ENCODE results near the gene SPDYE1.
A peak's percentile ranks its signal among the peaks of the same experiment; 100 is the strongest.

SPDYE1 gene

DNA sequence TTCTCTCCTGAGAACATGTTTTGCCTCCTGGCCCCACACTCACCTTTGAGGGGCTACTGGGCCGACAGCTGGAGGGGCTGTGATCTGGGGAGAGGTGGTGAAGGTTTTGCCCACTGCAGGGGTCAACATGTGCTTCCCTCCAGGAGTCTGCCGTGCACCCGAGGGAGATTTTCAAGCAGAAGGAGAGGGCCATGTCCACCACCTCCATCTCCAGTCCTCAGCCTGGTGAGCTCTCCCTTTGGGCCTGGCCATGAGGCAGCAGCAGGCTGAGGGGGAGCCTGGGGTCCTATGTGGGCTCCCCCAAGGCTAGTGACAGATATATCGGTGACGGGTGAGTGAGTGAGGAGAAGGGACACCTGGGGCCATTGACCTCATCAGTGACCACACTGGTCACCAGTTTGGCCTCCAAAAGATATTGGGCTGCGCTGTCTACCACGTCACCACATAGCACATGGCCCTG is 61.1 kb downstream of the SPDYE1 start:
- Histone ChIP-seq H3K79me2 (ENCODE audit: control insufficient read depth, low read length) (peaks cover 25% of the 10 kb centered on the region), H3K36me3 (ENCODE audit: control insufficient read depth, low read length) (peaks cover 87% of the 10 kb centered on the region), H3K27me3 (ENCODE audit: control insufficient read depth, low read length) (no peaks in the 10 kb centered on the region), H3K9me3 (ENCODE audit: control insufficient read depth, insufficient read depth, low read length) (no peaks in the 10 kb centered on the region), H4K20me1 (ENCODE audit: control insufficient read depth, insufficient read depth, low read depth, low read length) (peaks cover 5% of the 10 kb centered on the region; the same call in 1 of the 2 replicates), H3K9me2 (replicated peaks; ENCODE audit: control insufficient read depth, low read length) (no peaks in the 10 kb centered on the region), H3K4me3 (ENCODE audit: low read length) (peak overlapping the region; percentile 48), H3F3A (ENCODE audit: control insufficient read depth, insufficient read depth) (peaks cover 4% of the 10 kb centered on the region), H3K4me2 (ENCODE audit: low read length) (peak overlapping the region; percentile 61), H3K27ac (ENCODE audit: low read depth, low read length) (peak overlapping the region; percentile 74), H3K4me1 (ENCODE audit: control insufficient read depth, low read length) (peaks cover 39% of the 10 kb centered on the region)
- no peak for TF ChIP-seq EZH2phosphoT487 (IDR thresholded peaks at IDR 0.05; ENCODE audit: borderline replicate concordance, low read length)
- no peak for TF ChIP-seq CTCF (IDR thresholded peaks at IDR 0.05; ENCODE audit: low read depth, low read length, poor library complexity, severe bottlenecking)

- Histone ChIP-seq H3K27ac (ENCODE audit: low read depth, low read length) (peak overlapping the region; percentile 74), H3F3A (ENCODE audit: control insufficient read depth, insufficient read depth) (peaks cover 4% of the 10 kb centered on the region), H3K4me3 (ENCODE audit: low read length) (peak overlapping the region; percentile 48), H3K9me2 (replicated peaks; ENCODE audit: control insufficient read depth, low read length) (no peaks in the 10 kb centered on the region), H3K36me3 (ENCODE audit: control insufficient read depth, low read length) (peaks cover 80% of the 10 kb centered on the region), H3K4me1 (ENCODE audit: control insufficient read depth, low read length) (peaks cover 39% of the 10 kb centered on the region), H3K4me2 (ENCODE audit: low read length) (peak overlapping the region; percentile 61), H3K9me3 (ENCODE audit: control insufficient read depth, insufficient read depth, low read length) (no peaks in the 10 kb centered on the region), H3K79me2 (ENCODE audit: control insufficient read depth, low read length) (peaks cover 23% of the 10 kb centered on the region), H4K20me1 (ENCODE audit: control insufficient read depth, insufficient read depth, low read depth, low read length) (peaks cover 5% of the 10 kb centered on the region; the same call in 1 of the 2 replicates), H3K27me3 (ENCODE audit: control insufficient read depth, low read length) (0 out of 2 replicates have a peak, but pooled peaks cover 4% of the 10 kb centered on the region)
- TF ChIP-seq CTCF (IDR thresholded peaks at IDR 0.05; ENCODE audit: low read depth, low read length, poor library complexity, severe bottlenecking) (no peak), EZH2phosphoT487 (IDR thresholded peaks at IDR 0.05; ENCODE audit: borderline replicate concordance, low read length) (no peak)
These were observed 61.8 kb downstream of the SPDYE1 start for GRCh38 chr7:44059219-44060090.

Data from DOHH2 (cell line).